Skin epidermis (tissue), 12 donors: Measurements from ENCODE around the gene FBLN5.
A peak's percentile ranks its signal among the peaks of the same experiment; 100 is the strongest.

Experiments
- H3K27ac ChIP-seq, 21 experiments: fragments of 200-600 bp; sonication (generic) in 11 of 21; one replicate each; pipeline ENCODE4 v1.5.0; 2020; ENCODE audit warnings: mild to moderate bottlenecking in 3 of 21, inconsistent platforms in 2 of 21, moderate library complexity in 2 of 21
- H3K4me3 ChIP-seq, 7 experiments: fragments of 200-600 bp; sonication (generic) in 2 of 7; one replicate each; pipeline ENCODE4 v1.5.0; 2020; ENCODE audit warnings: inconsistent platforms in 2 of 7, mild to moderate bottlenecking in 2 of 7, moderate library complexity in 1 of 7

The FBLN5 gene, protein sequence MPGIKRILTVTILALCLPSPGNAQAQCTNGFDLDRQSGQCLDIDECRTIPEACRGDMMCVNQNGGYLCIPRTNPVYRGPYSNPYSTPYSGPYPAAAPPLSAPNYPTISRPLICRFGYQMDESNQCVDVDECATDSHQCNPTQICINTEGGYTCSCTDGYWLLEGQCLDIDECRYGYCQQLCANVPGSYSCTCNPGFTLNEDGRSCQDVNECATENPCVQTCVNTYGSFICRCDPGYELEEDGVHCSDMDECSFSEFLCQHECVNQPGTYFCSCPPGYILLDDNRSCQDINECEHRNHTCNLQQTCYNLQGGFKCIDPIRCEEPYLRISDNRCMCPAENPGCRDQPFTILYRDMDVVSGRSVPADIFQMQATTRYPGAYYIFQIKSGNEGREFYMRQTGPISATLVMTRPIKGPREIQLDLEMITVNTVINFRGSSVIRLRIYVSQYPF

DNA sequence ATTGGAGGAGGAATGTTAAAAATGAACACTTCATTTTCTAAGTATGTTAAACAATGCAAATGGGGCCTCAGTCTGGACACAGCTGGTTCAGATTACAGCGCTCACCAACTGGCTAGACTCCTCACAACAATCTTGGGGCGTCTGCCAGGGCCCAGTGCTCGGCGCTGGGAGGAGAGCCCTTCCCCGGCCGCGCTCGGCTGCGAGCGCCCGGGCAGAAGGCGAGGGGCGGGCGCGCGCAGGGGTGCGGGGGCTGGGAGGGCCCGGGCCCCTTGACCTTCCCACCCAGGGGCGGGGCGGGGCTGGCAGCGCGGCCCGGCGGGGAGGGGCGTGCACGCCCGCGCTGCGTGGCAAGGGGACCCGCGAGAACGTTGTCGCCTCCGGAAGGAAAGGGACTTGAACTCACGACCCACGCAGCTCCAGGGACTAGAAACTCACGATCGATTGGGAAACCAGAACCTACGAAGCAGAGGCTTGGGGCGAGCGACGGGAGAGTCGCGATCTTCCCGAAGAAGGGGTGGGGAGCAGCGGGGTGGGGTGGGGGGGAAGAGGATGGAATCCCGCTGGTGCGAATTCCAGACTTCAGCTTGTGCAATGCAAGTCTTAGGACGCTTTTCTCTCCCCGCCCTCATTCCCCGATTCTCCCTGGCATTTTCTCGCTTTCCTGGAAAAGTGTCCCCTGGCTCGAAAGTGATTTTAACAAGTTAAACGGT, at the start of gene FBLN5:
TSS of gene FBLN5 (minus strand) at position 220 of the 710 bp plus-strand sequence. CDS start 465 bp downstream, outside the sequence.
- peak within 1 kb of the TSS in 20 of 21 experiments; percentile 25 to 84 (median 66) for H3K27ac ChIP-seq
- peak within 1 kb of the TSS; percentile 20 to 53 (median 36) for H3K4me3 ChIP-seq

GRCh38 chr14:91996948-91997371, 49.5 kb upstream of the FBLN5 start:
- H3K4me3 ChIP-seq, result no peak overlapping the region
- H3K27ac ChIP-seq, result peak overlapping the region in 1 of 21 experiments; percentile 8

GRCh38 chr14:91987192-91987591, 39.7 kb upstream of the FBLN5 start:
- H3K4me3 ChIP-seq, result no peak overlapping the region
- no peak overlapping the region for H3K27ac ChIP-seq

GRCh38 chr14:91985521-91986255, 38.2 kb upstream of the FBLN5 start:
- peak overlapping the region in 4 of 21 experiments; percentile 3 to 51 (median 20) for H3K27ac ChIP-seq
- no peak overlapping the region for H3K4me3 ChIP-seq

DNA sequence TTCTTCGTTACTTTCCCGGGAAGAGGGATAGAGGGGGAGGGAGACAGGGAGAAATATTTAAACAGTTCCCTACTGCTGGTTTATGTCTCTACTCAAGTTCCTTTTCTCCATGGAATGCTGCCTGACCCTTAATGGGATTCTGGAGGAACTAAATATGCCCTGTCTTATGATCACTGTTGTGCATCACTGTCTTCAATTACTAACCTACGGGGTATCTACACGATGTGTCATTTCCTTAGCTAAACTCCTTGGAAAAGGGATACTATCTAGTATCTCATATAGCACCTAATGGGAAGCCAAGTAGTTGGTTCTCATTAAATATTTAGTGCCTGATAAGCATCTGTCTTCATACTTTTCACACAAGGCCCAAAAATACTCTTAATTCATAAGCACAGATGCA, 37.5 kb upstream of the FBLN5 start:
- no peak overlapping the region for H3K4me3 ChIP-seq

DNA sequence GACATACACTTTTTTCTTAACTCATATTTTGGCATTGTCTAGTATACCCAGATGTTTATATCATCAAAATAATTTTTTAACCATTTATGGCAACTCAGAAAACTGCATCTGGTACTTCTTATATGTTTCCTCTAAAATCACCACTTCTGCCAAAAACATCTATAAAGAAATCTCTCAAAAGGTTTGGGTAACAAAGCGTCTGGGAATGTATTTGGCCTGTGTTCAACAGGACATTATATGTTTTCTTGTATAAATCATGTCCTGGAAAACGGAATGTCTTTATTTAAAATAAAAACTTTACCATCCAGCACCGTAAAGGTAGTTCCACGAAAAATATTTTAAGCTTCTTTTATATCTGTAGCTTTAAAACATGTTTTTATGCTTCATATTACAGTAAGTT, 36.1 kb upstream of the FBLN5 start:
- H3K4me3 ChIP-seq, result no peak overlapping the region
- no peak overlapping the region for H3K27ac ChIP-seq

More for the DNA sequence above, 37.5 kb upstream of the FBLN5 start:
- H3K27ac ChIP-seq, result peak overlapping the region in 1 of 21 experiments; percentile 51

GRCh38 chr14:91980157-91980556, 32.7 kb upstream of the FBLN5 start:
- H3K27ac ChIP-seq, result no peak overlapping the region

GRCh38 chr14:91977884-91978283, 30.4 kb upstream of the FBLN5 start:
- Histone ChIP-seq H3K27ac (no peak overlapping the region), H3K4me3 (no peak overlapping the region)

More at GRCh38 chr14:91980157-91980556, 32.7 kb upstream of the FBLN5 start:
- no peak overlapping the region for H3K4me3 ChIP-seq

DNA sequence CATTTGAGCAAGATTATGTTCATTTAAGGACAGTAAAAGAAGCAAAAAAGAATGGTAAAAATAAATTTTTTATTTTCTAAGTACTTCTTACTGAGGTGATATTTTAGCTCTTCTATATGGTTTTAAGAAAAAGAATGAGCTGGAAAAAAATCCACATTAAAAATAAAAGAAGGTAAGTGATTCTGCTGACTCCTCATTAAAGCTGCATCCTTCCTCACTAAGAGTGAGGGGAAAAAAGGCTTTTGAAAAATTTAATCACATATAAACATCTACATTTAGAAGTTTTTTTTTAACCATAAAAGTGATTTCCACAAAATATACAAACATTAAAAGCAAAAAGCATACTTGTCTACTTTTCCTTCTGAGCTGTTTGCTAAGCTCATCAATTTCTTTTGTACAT, 28.3 kb upstream of the FBLN5 start:
- Histone ChIP-seq H3K27ac (no peak overlapping the region), H3K4me3 (no peak overlapping the region)

GRCh38 chr14:91971188-91971778, 23.8 kb upstream of the FBLN5 start:
- H3K27ac ChIP-seq, result no peak overlapping the region

GRCh38 chr14:91968280-91968679, 20.8 kb upstream of the FBLN5 start:
- H3K4me3 ChIP-seq, result no peak overlapping the region
- no peak overlapping the region for H3K27ac ChIP-seq

More at GRCh38 chr14:91971188-91971778, 23.8 kb upstream of the FBLN5 start:
- H3K4me3 ChIP-seq, result no peak overlapping the region

DNA sequence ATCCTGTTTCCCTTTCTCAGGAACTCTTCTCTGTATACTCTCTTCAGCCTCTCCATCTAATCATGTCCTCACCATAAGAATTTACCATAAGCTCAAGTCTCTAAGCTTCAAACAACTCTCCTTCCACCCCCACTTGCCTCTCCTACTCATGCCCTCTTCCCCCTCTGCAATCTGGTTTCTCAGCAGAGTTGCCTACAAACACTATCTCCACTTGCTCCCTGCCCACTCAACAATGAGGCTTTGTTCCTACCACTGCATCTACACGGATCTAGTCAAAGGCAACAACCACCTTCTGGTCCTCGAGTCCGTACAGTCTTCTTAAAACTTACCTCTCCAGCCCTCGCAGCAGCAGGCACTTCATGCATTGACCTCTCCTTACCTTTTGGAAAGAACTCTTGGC, 17.2 kb upstream of the FBLN5 start:
- Histone ChIP-seq H3K4me3 (no peak overlapping the region), H3K27ac (no peak overlapping the region)

- Histone ChIP-seq H3K4me3 (no peak overlapping the region), H3K27ac (no peak overlapping the region)
Observed at GRCh38 chr14:91964011-91964410, 16.5 kb upstream of the FBLN5 start.

- no peak overlapping the region for H3K4me3 ChIP-seq
- no peak overlapping the region for H3K27ac ChIP-seq
Observed at GRCh38 chr14:91963465-91963864, 16.0 kb upstream of the FBLN5 start.

- H3K4me3 ChIP-seq, result no peak overlapping the region
- no peak overlapping the region for H3K27ac ChIP-seq
Observed at GRCh38 chr14:91961297-91962220, 14.1 kb upstream of the FBLN5 start.

GRCh38 chr14:91957876-91958313, 10.4 kb upstream of the FBLN5 start:
- Histone ChIP-seq H3K4me3 (no peak overlapping the region), H3K27ac (no peak overlapping the region)

GRCh38 chr14:91956616-91957015, 9.1 kb upstream of the FBLN5 start:
- H3K27ac ChIP-seq, result no peak overlapping the region
- H3K4me3 ChIP-seq, result no peak overlapping the region

DNA sequence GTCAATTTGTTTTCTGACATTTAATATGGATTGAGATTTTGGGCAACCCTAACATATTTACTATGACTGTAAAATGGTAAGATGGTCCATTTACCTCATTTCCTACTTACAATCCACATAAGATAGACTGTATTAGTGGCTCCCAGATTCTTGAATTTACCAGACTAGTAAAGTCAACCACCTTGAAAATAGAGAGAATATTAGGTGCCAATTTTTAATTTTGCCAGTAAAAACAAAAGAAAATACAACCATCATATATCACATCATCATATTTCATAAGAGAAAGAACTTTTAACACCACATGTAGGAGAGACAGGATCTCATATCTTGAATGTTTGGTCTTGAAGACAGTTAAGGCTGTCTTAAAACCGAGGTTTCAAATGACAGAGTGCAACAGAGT, 7.7 kb upstream of the FBLN5 start:
- no peak overlapping the region for H3K27ac ChIP-seq
- H3K4me3 ChIP-seq, result no peak overlapping the region
